ENCODE data around the gene PITX2. TPM values are rescaled to one million over a fixed set of nuclear protein-coding genes. Genes with fewer than 3 reads are reported as not detected.
A peak's percentile ranks its signal among the peaks of the same experiment; 100 is the strongest.

PITX2 gene
- polyA plus RNA-seq (2013, experiment 1 of 4) = 1.4 TPM
- polyA plus RNA-seq (2013, experiment 2 of 4) = 1.9 TPM
- 2.7 TPM for polyA plus RNA-seq (2013, experiment 3 of 4)
- 1.8 TPM for polyA plus RNA-seq (2013, experiment 4 of 4)

- Histone ChIP-seq H3K9me3 (ENCODE audit: control insufficient read depth, low read length) (no peaks in the 10 kb centered on the region), H3K27me3 (ENCODE audit: control insufficient read depth, insufficient read depth, low read length, poor library complexity, severe bottlenecking) (peaks cover 100% of the 10 kb centered on the region), H3K4me3 (ENCODE audit: insufficient read depth, low read depth, low read length) (peak within 1 kb of the TSS; percentile 44), H3K4me1 (ENCODE audit: control insufficient read depth, insufficient read depth, low read length) (peaks cover 61% of the 10 kb centered on the region), H3K27ac (ENCODE audit: insufficient read depth, low read depth, low read length, poor library complexity, severe bottlenecking) (no peak within 1 kb of the TSS), H3K36me3 (ENCODE audit: control insufficient read depth, insufficient read depth, low read length) (no peaks in the 10 kb centered on the region)
- WGBS, 2 experiments = 2% methylated on average over 55 to 56 of the region's 56 CpGs
Observed at GRCh38 chr4:110622841-110623717, at the start of gene PITX2. Gene PITX2 (minus strand): TSS chr4:110623077. CDS start chr4:110622460, 617 bp downstream.

- H3K36me3 ChIP-seq (ENCODE audit: control insufficient read depth, insufficient read depth, low read length) = no peaks in the 10 kb centered on the region
- H3K9me3 ChIP-seq (ENCODE audit: control insufficient read depth, low read length) = no peaks in the 10 kb centered on the region
- WGBS, 2 experiments = 93 to 96% methylated on average over 5 of the region's 5 CpGs
- H3K27ac ChIP-seq (ENCODE audit: insufficient read depth, low read depth, low read length, poor library complexity, severe bottlenecking) = no peak overlapping the region
- no peaks in the 10 kb centered on the region for H3K27me3 ChIP-seq (ENCODE audit: control insufficient read depth, insufficient read depth, low read length, poor library complexity, severe bottlenecking)
- no peak overlapping the region for H3K4me3 ChIP-seq (ENCODE audit: insufficient read depth, low read depth, low read length)
- H3K4me1 ChIP-seq (ENCODE audit: control insufficient read depth, insufficient read depth, low read length) = no peaks in the 10 kb centered on the region
Observed at GRCh38 chr4:110671679-110672078, 48.8 kb upstream of the PITX2 start.

DNA sequence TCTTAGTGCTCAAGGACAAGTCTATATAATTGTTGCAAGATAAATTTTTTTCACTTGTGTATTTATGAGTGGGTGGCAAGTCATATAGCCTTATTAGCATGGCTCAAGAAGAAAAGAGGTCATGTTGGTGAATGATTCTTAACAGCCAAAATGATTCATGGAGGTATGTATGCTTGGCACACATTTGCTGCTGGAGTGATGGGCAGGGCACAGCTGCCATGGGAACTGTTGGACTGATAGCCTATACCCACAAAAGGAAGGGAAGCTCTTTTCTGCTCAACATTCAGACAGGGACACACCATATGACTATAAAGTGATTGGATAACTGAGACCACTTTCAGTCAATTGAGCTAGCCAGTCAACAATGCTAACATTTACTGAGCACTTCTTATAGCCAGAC lies 46.8 kb upstream of the PITX2 start:
- Histone ChIP-seq H3K27me3 (ENCODE audit: control insufficient read depth, insufficient read depth, low read length, poor library complexity, severe bottlenecking) (no peaks in the 10 kb centered on the region), H3K27ac (ENCODE audit: insufficient read depth, low read depth, low read length, poor library complexity, severe bottlenecking) (no peak overlapping the region), H3K9me3 (ENCODE audit: control insufficient read depth, low read length) (no peaks in the 10 kb centered on the region), H3K4me3 (ENCODE audit: insufficient read depth, low read depth, low read length) (no peak overlapping the region), H3K4me1 (ENCODE audit: control insufficient read depth, insufficient read depth, low read length) (no peaks in the 10 kb centered on the region), H3K36me3 (ENCODE audit: control insufficient read depth, insufficient read depth, low read length) (no peaks in the 10 kb centered on the region)

DNA sequence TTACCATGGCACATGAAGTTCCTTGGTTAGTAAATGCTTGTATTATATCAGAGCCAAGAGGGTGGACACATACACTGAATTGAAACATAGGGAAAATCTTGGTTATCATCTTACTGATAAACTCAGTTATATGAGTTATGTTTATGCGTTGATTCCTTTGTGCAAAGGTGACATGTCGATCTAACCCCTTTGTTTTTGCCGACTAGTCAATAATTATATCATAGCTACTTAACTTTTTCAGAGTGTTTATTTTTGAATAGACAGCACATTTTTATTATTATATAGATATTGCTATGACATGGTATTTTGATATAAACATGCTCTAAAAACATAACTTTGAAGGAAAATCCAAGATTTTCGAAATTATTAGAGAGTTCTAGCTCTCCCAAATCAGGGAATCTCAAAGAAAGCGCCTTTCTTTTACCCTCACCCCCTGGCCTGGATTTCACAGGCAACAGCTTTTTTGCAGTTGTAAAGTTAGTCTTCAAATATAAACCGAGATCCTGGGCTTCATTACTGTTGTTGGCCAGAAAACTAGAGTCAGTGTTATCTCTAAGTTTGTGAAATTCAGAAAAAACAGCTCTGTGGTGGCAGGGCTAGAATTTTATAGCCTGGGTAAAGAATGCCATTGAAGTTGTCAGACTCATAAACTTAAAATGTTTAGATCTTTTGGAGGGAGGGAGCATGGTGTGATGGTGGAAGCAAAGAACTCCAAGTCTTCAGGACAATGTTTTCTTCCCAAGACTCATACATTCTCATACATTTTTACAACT lies 45.8 kb upstream of the PITX2 start:
- 86 to 95% methylated on average over 3 to 5 of the region's 6 CpGs for WGBS, 2 experiments
- Histone ChIP-seq H3K27ac (ENCODE audit: insufficient read depth, low read depth, low read length, poor library complexity, severe bottlenecking) (no peak overlapping the region), H3K4me1 (ENCODE audit: control insufficient read depth, insufficient read depth, low read length) (no peaks in the 10 kb centered on the region)

GRCh38 chr4:110667670-110668069 lies 44.8 kb upstream of the PITX2 start:
- WGBS, 2 experiments = 90 to 91% methylated on average over 3 of the region's 3 CpGs
- Histone ChIP-seq H3K27me3 (ENCODE audit: control insufficient read depth, insufficient read depth, low read length, poor library complexity, severe bottlenecking) (no peaks in the 10 kb centered on the region), H3K9me3 (ENCODE audit: control insufficient read depth, low read length) (no peaks in the 10 kb centered on the region), H3K4me1 (ENCODE audit: control insufficient read depth, insufficient read depth, low read length) (no peaks in the 10 kb centered on the region), H3K27ac (ENCODE audit: insufficient read depth, low read depth, low read length, poor library complexity, severe bottlenecking) (no peak overlapping the region), H3K36me3 (ENCODE audit: control insufficient read depth, insufficient read depth, low read length) (no peaks in the 10 kb centered on the region), H3K4me3 (ENCODE audit: insufficient read depth, low read depth, low read length) (no peak overlapping the region)

More for the DNA sequence above, 45.8 kb upstream of the PITX2 start:
- Histone ChIP-seq H3K36me3 (ENCODE audit: control insufficient read depth, insufficient read depth, low read length) (no peaks in the 10 kb centered on the region), H3K27me3 (ENCODE audit: control insufficient read depth, insufficient read depth, low read length, poor library complexity, severe bottlenecking) (no peaks in the 10 kb centered on the region), H3K9me3 (ENCODE audit: control insufficient read depth, low read length) (no peaks in the 10 kb centered on the region), H3K4me3 (ENCODE audit: insufficient read depth, low read depth, low read length) (no peak overlapping the region)

GRCh38 chr4:110666030-110666429 lies 43.2 kb upstream of the PITX2 start:
- no peaks in the 10 kb centered on the region for H3K9me3 ChIP-seq (ENCODE audit: control insufficient read depth, low read length)
- no peak overlapping the region for H3K27ac ChIP-seq (ENCODE audit: insufficient read depth, low read depth, low read length, poor library complexity, severe bottlenecking)
- no peaks in the 10 kb centered on the region for H3K27me3 ChIP-seq (ENCODE audit: control insufficient read depth, insufficient read depth, low read length, poor library complexity, severe bottlenecking)
- WGBS, 2 experiments = 90 to 91% methylated on average over 2 to 3 of the region's 3 CpGs
- no peaks in the 10 kb centered on the region for H3K36me3 ChIP-seq (ENCODE audit: control insufficient read depth, insufficient read depth, low read length)
- no peak overlapping the region for H3K4me3 ChIP-seq (ENCODE audit: insufficient read depth, low read depth, low read length)
- no peaks in the 10 kb centered on the region for H3K4me1 ChIP-seq (ENCODE audit: control insufficient read depth, insufficient read depth, low read length)

GRCh38 chr4:110663738-110664444 lies 41.0 kb upstream of the PITX2 start:
- Histone ChIP-seq H3K4me3 (ENCODE audit: insufficient read depth, low read depth, low read length) (no peak overlapping the region), H3K36me3 (ENCODE audit: control insufficient read depth, insufficient read depth, low read length) (no peaks in the 10 kb centered on the region), H3K27me3 (ENCODE audit: control insufficient read depth, insufficient read depth, low read length, poor library complexity, severe bottlenecking) (no peaks in the 10 kb centered on the region), H3K4me1 (ENCODE audit: control insufficient read depth, insufficient read depth, low read length) (no peaks in the 10 kb centered on the region), H3K27ac (ENCODE audit: insufficient read depth, low read depth, low read length, poor library complexity, severe bottlenecking) (no peak overlapping the region), H3K9me3 (ENCODE audit: control insufficient read depth, low read length) (no peaks in the 10 kb centered on the region)
- WGBS, 2 experiments = 75 to 88% methylated on average over 1 of the region's 2 CpGs

GRCh38 chr4:110663206-110663605 lies 40.3 kb upstream of the PITX2 start:
- Histone ChIP-seq H3K4me1 (ENCODE audit: control insufficient read depth, insufficient read depth, low read length) (no peaks in the 10 kb centered on the region), H3K27ac (ENCODE audit: insufficient read depth, low read depth, low read length, poor library complexity, severe bottlenecking) (no peak overlapping the region), H3K4me3 (ENCODE audit: insufficient read depth, low read depth, low read length) (no peak overlapping the region), H3K9me3 (ENCODE audit: control insufficient read depth, low read length) (no peaks in the 10 kb centered on the region), H3K36me3 (ENCODE audit: control insufficient read depth, insufficient read depth, low read length) (no peaks in the 10 kb centered on the region), H3K27me3 (ENCODE audit: control insufficient read depth, insufficient read depth, low read length, poor library complexity, severe bottlenecking) (no peaks in the 10 kb centered on the region)
- 100% methylated on average over 1 of the region's 1 CpG; no CpG with 5 or more reads in 1 of the 2 experiments for WGBS, 2 experiments

DNA sequence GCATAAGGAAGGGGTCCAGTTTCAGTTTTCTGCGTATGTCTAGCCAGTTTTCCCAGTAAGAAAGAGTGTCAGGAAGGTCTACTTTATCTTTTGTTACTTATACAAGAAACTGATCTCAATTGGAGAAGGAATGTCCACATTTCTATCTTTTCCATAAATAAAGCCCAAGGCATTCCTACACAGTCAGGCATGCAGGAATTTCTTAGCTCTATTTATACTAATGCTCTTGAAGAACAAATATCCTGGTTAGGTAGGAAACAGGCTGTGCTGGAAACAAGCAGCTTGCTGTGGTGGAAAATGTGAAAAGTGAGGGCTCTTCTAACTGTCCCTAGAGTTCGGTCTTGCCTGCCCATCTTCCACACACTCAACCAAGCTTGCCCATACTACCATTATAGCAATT lies 37.9 kb upstream of the PITX2 start:
- WGBS, 2 experiments = 75 to 100% methylated on average over 2 of the region's 2 CpGs
- no peaks in the 10 kb centered on the region for H3K4me1 ChIP-seq (ENCODE audit: control insufficient read depth, insufficient read depth, low read length)
- no peaks in the 10 kb centered on the region for H3K9me3 ChIP-seq (ENCODE audit: control insufficient read depth, low read length)
- H3K27ac ChIP-seq (ENCODE audit: insufficient read depth, low read depth, low read length, poor library complexity, severe bottlenecking) = no peak overlapping the region
- no peaks in the 10 kb centered on the region for H3K36me3 ChIP-seq (ENCODE audit: control insufficient read depth, insufficient read depth, low read length)
- H3K27me3 ChIP-seq (ENCODE audit: control insufficient read depth, insufficient read depth, low read length, poor library complexity, severe bottlenecking) = no peaks in the 10 kb centered on the region
- H3K4me3 ChIP-seq (ENCODE audit: insufficient read depth, low read depth, low read length) = no peak overlapping the region

GRCh38 chr4:110654254-110654635 lies 31.4 kb upstream of the PITX2 start:
- Histone ChIP-seq H3K27me3 (ENCODE audit: control insufficient read depth, insufficient read depth, low read length, poor library complexity, severe bottlenecking) (no peaks in the 10 kb centered on the region), H3K36me3 (ENCODE audit: control insufficient read depth, insufficient read depth, low read length) (no peaks in the 10 kb centered on the region), H3K4me1 (ENCODE audit: control insufficient read depth, insufficient read depth, low read length) (no peaks in the 10 kb centered on the region), H3K9me3 (ENCODE audit: control insufficient read depth, low read length) (no peaks in the 10 kb centered on the region), H3K4me3 (ENCODE audit: insufficient read depth, low read depth, low read length) (no peak overlapping the region), H3K27ac (ENCODE audit: insufficient read depth, low read depth, low read length, poor library complexity, severe bottlenecking) (no peak overlapping the region)
